Measurements from ENCODE around the gene TGM4. TPM values are rescaled to one million over a fixed set of nuclear protein-coding genes. Genes with fewer than 3 reads are reported as not detected.

The TGM4 gene
- total RNA-seq, 1 donor from 2014 or later = not detected

- no peak overlapping the region for H3K4me3 ChIP-seq (ENCODE audit: low read depth, low read length)
- no peak for DNase-seq (ENCODE audit: low read depth)
- no peak for TF ChIP-seq CTCF (conservative IDR thresholded peaks at IDR 0.05; ENCODE audit: low read depth, low read length)
These were observed 83.6 kb downstream of the TGM4 start for GRCh38 chr3:44957986-44958385.

GRCh38 chr3:44958386-44958785 is 84.0 kb downstream of the TGM4 start:
- no peak overlapping the region for H3K4me3 ChIP-seq (ENCODE audit: low read depth, low read length)
- no peak for DNase-seq (ENCODE audit: low read depth)
- TF ChIP-seq CTCF (conservative IDR thresholded peaks at IDR 0.05; ENCODE audit: low read depth, low read length) = no peak

GRCh38 chr3:44960387-44961026 is 86.1 kb downstream of the TGM4 start:
- DNase-seq (ENCODE audit: low read depth) = no peak
- TF ChIP-seq CTCF (conservative IDR thresholded peaks at IDR 0.05; ENCODE audit: low read depth, low read length) = no peak
- H3K4me3 ChIP-seq (ENCODE audit: low read depth, low read length) = no peak overlapping the region

DNA sequence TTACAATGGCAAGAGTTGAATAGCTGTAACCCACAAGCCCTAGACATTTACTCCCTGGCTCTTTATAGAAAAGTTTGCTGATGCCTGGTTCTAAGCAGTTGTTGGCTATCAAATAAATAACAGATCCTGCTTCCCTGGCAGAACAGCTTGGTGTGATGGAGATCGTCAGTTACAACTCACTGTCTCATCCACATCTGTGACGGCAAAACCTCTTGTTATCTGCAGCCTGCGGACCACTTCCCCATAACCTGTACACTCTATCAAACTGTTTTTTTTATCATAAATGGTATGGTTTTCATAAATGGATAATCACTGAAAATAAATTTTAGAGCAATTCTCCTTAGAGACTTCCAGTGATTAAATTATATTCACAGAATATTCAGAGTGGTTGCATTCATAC is 87.5 kb downstream of the TGM4 start:
- no peak overlapping the region for H3K4me3 ChIP-seq (ENCODE audit: low read depth, low read length)
- TF ChIP-seq CTCF (conservative IDR thresholded peaks at IDR 0.05; ENCODE audit: low read depth, low read length) = no peak
- DNase-seq (ENCODE audit: low read depth) = no peak

- DNase-seq (ENCODE audit: low read depth) = no peak
- no peak overlapping the region for H3K4me3 ChIP-seq (ENCODE audit: low read depth, low read length)
- no peak for TF ChIP-seq CTCF (conservative IDR thresholded peaks at IDR 0.05; ENCODE audit: low read depth, low read length)
These were observed 88.4 kb downstream of the TGM4 start for GRCh38 chr3:44962621-44963393.

DNA sequence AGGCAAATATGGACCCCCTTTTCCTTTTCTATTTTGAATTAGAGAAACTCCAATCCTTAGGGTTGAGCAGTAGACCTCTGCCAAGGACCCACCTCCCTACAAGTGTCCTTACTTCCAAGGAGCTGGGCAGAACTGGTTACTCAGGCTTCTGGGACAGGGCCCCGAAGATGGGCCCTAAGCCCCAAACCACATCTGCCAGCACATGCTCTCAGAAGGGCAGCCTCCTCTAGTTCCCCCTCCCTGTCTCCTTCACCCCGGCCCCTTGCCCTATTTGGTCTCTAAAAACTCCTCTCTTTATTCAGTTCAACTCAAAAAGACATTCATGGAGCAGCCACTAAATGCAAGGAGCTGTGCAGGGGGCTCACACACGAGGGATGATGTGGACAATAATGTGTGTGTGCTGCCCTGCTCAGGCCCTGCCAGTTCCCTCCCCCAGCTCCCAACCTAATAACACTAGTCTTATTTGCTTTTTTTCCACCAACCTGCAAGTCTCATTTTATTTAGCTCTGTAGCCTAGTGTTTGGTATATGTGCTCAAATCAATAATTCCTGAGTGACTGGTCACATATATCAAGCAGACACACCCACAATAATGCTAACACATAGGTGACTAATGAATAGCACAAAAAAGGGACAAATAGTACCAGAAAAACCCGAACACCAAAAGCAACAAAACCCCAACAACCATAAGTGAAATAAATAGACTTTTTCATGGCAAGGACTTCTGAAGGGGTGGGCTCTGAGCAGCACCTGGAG is 89.3 kb downstream of the TGM4 start:
- no peak overlapping the region for H3K4me3 ChIP-seq (ENCODE audit: low read depth, low read length)
- TF ChIP-seq CTCF (conservative IDR thresholded peaks at IDR 0.05; ENCODE audit: low read depth, low read length) = no peak
- DNase-seq (ENCODE audit: low read depth) = no peak

Other genes starting within 250 kb of the TGM4 start
- 4.8 and 7.3 TPM in 2 replicates for gene ZNF197, start 249.6 kb upstream of the TGM4 start, total RNA-seq
- gene ZNF35, start 225.9 kb upstream of the TGM4 start, total RNA-seq = 3.6 and 8.3 TPM in 2 replicates
- gene ZNF502, start 161.9 kb upstream of the TGM4 start, total RNA-seq = 2.2 and 4.7 TPM in 2 replicates
- 1.7 and 2.4 TPM in 2 replicates for gene ZNF501, start 145.0 kb upstream of the TGM4 start, total RNA-seq
- 17.0 and 17.2 TPM in 2 replicates for gene KIAA1143, start 113.0 kb upstream of the TGM4 start, total RNA-seq
- gene KIF15, start 112.8 kb upstream of the TGM4 start, total RNA-seq = 11.8 and 16.6 TPM in 2 replicates
- gene TMEM42, start 12.7 kb upstream of the TGM4 start, total RNA-seq = 20.1 and 22.3 TPM in 2 replicates
- 38.9 and 65.8 TPM in 2 replicates for gene ZDHHC3, start 101.6 kb downstream of the TGM4 start, total RNA-seq
- gene EXOSC7, start 101.6 kb downstream of the TGM4 start, total RNA-seq = 68.3 and 85.1 TPM in 2 replicates
- gene CLEC3B, start 151.7 kb downstream of the TGM4 start, total RNA-seq = not detected in 2 replicates

Measured in epithelial cell of proximal tubule (primary cell).